Gastrocnemius medialis (tissue), 4 donors: ENCODE data around the gene CCL2. TPM values are rescaled to one million over a fixed set of nuclear protein-coding genes. Genes with fewer than 3 reads are reported as not detected.

Source experiments
- ATAC-seq, 2 donors: fragments of 150-250 bp; one replicate each; pipeline ENCODE4 v1.9.1; 2016
- DNase-seq, 2 donors: peaks; one replicate each; pipeline ENCODE4 v3.0.0-alpha.2; 2019
- H3K27ac ChIP-seq, 4 donors: fragments of 200-600 bp; sonication (generic); 1 replicate in 1 of 4; 2 replicates in 3 of 4; pipeline ENCODE4 v1.5.1; 2016 to 2018; ENCODE audit warnings: mild to moderate bottlenecking in 2 of 4, moderate library complexity in 1 of 4
- H3K27me3 ChIP-seq, 3 donors: fragments of 200-600 bp; sonication (generic) in 2 of 3; 1 replicate in 1 of 3; 2 replicates in 2 of 3; pipeline versions ENCODE4 v1.5.1 to v1.6.0; 2016 to 2019; ENCODE audit warnings: mild to moderate bottlenecking in 1 of 3, moderate library complexity in 1 of 3
- H3K36me3 ChIP-seq, 2 donors: fragments of 200-600 bp; sonication (generic) in 1 of 2; one replicate each; pipeline ENCODE4 v1.5.1; 2017 to 2018
- H3K4me1 ChIP-seq, 2 donors: fragments of 200-600 bp; sonication (generic) in 1 of 2; one replicate each; pipeline ENCODE4 v1.5.1; 2016 to 2017; ENCODE audit warnings: mild to moderate bottlenecking in 2 of 2
- H3K4me3 ChIP-seq, 4 donors: fragments of 200-600 bp; sonication (generic) in 3 of 4; 1 replicate in 1 of 4; 2 replicates in 3 of 4; pipeline ENCODE4 v1.5.1; 2016 to 2019; ENCODE audit warnings: mild to moderate bottlenecking in 2 of 4
- H3K9me3 ChIP-seq, 3 donors: fragments of 200-600 bp; sonication (generic) in 2 of 3; 1 replicate in 1 of 3; 2 replicates in 2 of 3; pipeline ENCODE4 v1.5.1; 2016 to 2019
- CTCF ChIP-seq, 5 experiments: fragments of 450-650 bp in 3 of 5; fragments of 200-600 bp in 2 of 5; sonication (generic) in 2 of 5; IDR thresholded peaks in 4 of 5; conservative IDR thresholded peaks in 1 of 5; 1 replicate in 4 of 5; 2 replicates in 1 of 5; pipeline ENCODE4 v1.5.1; 2016 to 2019; ENCODE audit warnings: antibody characterized with exemption in 5 of 5, mild to moderate bottlenecking in 3 of 5, moderate library complexity in 3 of 5
- POLR2A ChIP-seq, 2 donors: fragments of 450-650 bp; IDR thresholded peaks; one replicate each; pipeline ENCODE4 v1.6.1; 2017; ENCODE audit warnings: antibody characterized with exemption in 2 of 2, mild to moderate bottlenecking in 2 of 2, moderate library complexity in 2 of 2
- in situ Hi-C, 4 donors: fragments of 200-750 bp; cut with MboI; loops; one replicate each; pipeline versions ENCODE4 v1.15.0 to v1.8.0; 2017; ENCODE audit warnings: low sequenced_read_pairs in 4 of 4
- intact Hi-C: fragments of 100-400 bp; cut with DNase I; formaldehyde crosslinking; loops from one replicate; pipeline ENCODE4 v1.15.1; 2023; ENCODE audit warnings: low total_unique reads
- total RNA-seq, 4 donors: library from RNA; depleted of rRNA; stranded (reverse); fragments of >200 nt; gene quantifications; one replicate each; pipeline versions ENCODE4 v1.1.0 to v1.2.3, GENCODE V29; 2016

Gene CCL2
- total RNA-seq, 4 donors from 2014 or later, result 1.1 to 5.8 (median 4.1) TPM

GRCh38 chr17:34305061-34305460 is 50.0 kb downstream of the CCL2 start:
- Histone ChIP-seq H3K27ac (no peak overlapping the region), H3K27me3 (no peaks in the 10 kb centered on the region), H3K4me3 (no peak overlapping the region), H3K9me3 (no peaks in the 10 kb centered on the region), H3K4me1 (peaks cover 13 to 29% of the 10 kb centered on the region in 2 donors), H3K36me3 (no peaks in the 10 kb centered on the region)
- DNase-seq, result no peak
- intact Hi-C loops, result no loop called here
- no peak for ATAC-seq
- in situ Hi-C loops, result loop anchor here in 2 of 4 donors (10.0 kb wide), 2 partner anchors 100 to 110 kb away; no protein-coding TSS in a partner anchor
- TF ChIP-seq POLR2A (IDR thresholded peaks at IDR 0.05), result no peak
- no peak for TF ChIP-seq CTCF (IDR thresholded peaks at IDR 0.05 in 4 of 5, conservative IDR thresholded peaks at IDR 0.05 in 1 of 5)

GRCh38 chr17:34305606-34306005 is 50.5 kb downstream of the CCL2 start:
- Histone ChIP-seq H3K27ac (no peak overlapping the region), H3K4me3 (no peak overlapping the region), H3K27me3 (no peaks in the 10 kb centered on the region), H3K9me3 (no peaks in the 10 kb centered on the region), H3K36me3 (no peaks in the 10 kb centered on the region), H3K4me1 (peaks cover 13 to 29% of the 10 kb centered on the region in 2 donors)
- no peak for ATAC-seq
- TF ChIP-seq POLR2A (IDR thresholded peaks at IDR 0.05) (no peak), CTCF (IDR thresholded peaks at IDR 0.05 in 4 of 5, conservative IDR thresholded peaks at IDR 0.05 in 1 of 5) (no peak)
- in situ Hi-C loops, result loop anchor here in 2 of 4 donors (10.0 kb wide), 2 partner anchors 101 to 111 kb away; no protein-coding TSS in a partner anchor
- DNase-seq, result no peak
- intact Hi-C loops, result loop anchor here (1.0 to 2.0 kb wide), 2 partner anchors 55 to 105 kb away; no protein-coding TSS in a partner anchor

- H3K27ac ChIP-seq, result peak overlapping the region in 1 of 4 donors; percentile 13
- in situ Hi-C loops (loop anchor here in 2 of 4 donors (10.0 kb wide), 2 partner anchors 102 to 112 kb away; no protein-coding TSS in a partner anchor), intact Hi-C loops (loop anchor here (1.0 to 2.0 kb wide), 2 partner anchors 54 to 106 kb away; no protein-coding TSS in a partner anchor)
These were observed 51.4 kb downstream of the CCL2 start for GRCh38 chr17:34306466-34306865.

More at GRCh38 chr17:34306466-34306865, 51.4 kb downstream of the CCL2 start:
- no peaks in the 10 kb centered on the region for H3K36me3 ChIP-seq
- TF ChIP-seq POLR2A (IDR thresholded peaks at IDR 0.05) (no peak), CTCF (IDR thresholded peaks at IDR 0.05 in 4 of 5, conservative IDR thresholded peaks at IDR 0.05 in 1 of 5) (peak in 3 of 5 experiments; percentile 26 to 37 (median 36))
- DNase-seq (peak in 1 of 2 donors; percentile 9), ATAC-seq (peak; percentile 58 to 72)
- no peaks in the 10 kb centered on the region for H3K9me3 ChIP-seq
- H3K27me3 ChIP-seq, result no peaks in the 10 kb centered on the region
- peaks cover 5 to 20% of the 10 kb centered on the region in 2 donors for H3K4me1 ChIP-seq
- H3K4me3 ChIP-seq, result no peak overlapping the region

Other genes starting within 250 kb of the CCL2 start
- not detected for gene CCL7, start 14.9 kb downstream of the CCL2 start, total RNA-seq
- not detected for gene CCL11, start 30.5 kb downstream of the CCL2 start, total RNA-seq
- under 1 TPM in 1 of 4 donors, not detected in 3; 0.61 TPM for gene CCL8, start 64.2 kb downstream of the CCL2 start, total RNA-seq
- gene CCL13, start 101.2 kb downstream of the CCL2 start, total RNA-seq, result 1 to 10 TPM in 1 of 4 donors, not detected in 3; 1.5 TPM
- not detected for gene CCL1, start 107.9 kb downstream of the CCL2 start, total RNA-seq